ENCODE data around the gene LECT2. TPM values are rescaled to one million over a fixed set of nuclear protein-coding genes. Genes with fewer than 3 reads are reported as not detected.

LECT2 gene
- total RNA-seq, 2 experiments from 2014 or later = not detected

DNA sequence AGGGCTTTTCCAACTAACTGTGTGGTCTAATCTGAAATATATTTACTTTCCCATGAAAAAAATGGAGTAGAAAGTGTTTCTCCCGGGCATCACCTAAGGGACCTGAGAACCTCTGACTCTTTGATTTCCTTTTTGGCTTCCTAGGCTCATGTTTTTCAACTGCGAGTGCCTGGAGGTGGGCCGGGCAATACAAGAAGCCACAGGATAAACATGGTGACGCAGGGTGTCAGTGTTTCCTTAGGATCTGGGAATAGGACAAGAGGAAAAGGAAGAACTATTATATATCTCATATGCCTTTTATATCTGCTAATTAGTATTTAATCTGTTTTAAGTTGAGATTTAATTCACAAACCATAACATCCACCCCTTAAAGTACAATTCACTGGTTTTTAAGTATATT, 11.4 kb upstream of the LECT2 start:
- CTCF ChIA-PET = no interaction called here
- POLR2A ChIA-PET = no interaction called here
- H3K36me3 Mint-ChIP-seq (ENCODE audit: low read depth) = no peaks in the 10 kb centered on the region
- no peak for DNase-seq
- H3K27ac Mint-ChIP-seq = no peak overlapping the region
- H3K4me1 Mint-ChIP-seq (ENCODE audit: low read depth) = no peaks in the 10 kb centered on the region
- ATAC-seq = no peak
- H3K9me3 Mint-ChIP-seq = peaks cover 1% of the 10 kb centered on the region
- intact Hi-C loops (cut with micrococcal nuclease) = no loop called here
- TF ChIP-seq CTCF (IDR thresholded peaks at IDR 0.05) = no peak
- H3K27me3 Mint-ChIP-seq = peaks cover 2% of the 10 kb centered on the region
- H3K4me3 Mint-ChIP-seq = no peak overlapping the region

DNA sequence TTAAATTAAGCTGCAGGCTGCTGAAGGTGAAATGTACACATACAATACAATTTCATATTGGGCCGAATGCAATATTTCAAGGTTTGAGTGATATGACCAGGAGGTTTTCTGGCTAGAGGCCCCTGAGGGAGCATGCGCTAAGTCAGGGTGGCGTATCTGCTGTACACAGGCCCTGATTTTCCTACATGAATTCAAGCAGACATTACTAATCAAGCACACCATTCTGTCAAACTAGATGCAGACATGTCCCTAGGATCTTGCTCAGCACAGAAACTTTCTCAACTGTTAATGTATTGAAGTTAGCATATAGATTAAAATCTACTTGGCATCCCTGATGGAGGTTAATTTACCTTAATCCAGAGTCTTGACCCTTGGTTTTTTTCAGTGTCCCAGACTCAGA, 10.7 kb upstream of the LECT2 start:
- intact Hi-C loops (cut with micrococcal nuclease) = no loop called here
- H3K27me3 Mint-ChIP-seq = peaks cover 4% of the 10 kb centered on the region
- H3K4me1 Mint-ChIP-seq (ENCODE audit: low read depth) = no peaks in the 10 kb centered on the region
- TF ChIP-seq CTCF (IDR thresholded peaks at IDR 0.05) = no peak
- no peak overlapping the region for H3K27ac Mint-ChIP-seq
- H3K4me3 Mint-ChIP-seq = no peak overlapping the region
- no peaks in the 10 kb centered on the region for H3K36me3 Mint-ChIP-seq (ENCODE audit: low read depth)
- DNase-seq = no peak
- POLR2A ChIA-PET = no interaction called here
- CTCF ChIA-PET = no interaction called here
- ATAC-seq = no peak
- no peaks in the 10 kb centered on the region for H3K9me3 Mint-ChIP-seq

DNA sequence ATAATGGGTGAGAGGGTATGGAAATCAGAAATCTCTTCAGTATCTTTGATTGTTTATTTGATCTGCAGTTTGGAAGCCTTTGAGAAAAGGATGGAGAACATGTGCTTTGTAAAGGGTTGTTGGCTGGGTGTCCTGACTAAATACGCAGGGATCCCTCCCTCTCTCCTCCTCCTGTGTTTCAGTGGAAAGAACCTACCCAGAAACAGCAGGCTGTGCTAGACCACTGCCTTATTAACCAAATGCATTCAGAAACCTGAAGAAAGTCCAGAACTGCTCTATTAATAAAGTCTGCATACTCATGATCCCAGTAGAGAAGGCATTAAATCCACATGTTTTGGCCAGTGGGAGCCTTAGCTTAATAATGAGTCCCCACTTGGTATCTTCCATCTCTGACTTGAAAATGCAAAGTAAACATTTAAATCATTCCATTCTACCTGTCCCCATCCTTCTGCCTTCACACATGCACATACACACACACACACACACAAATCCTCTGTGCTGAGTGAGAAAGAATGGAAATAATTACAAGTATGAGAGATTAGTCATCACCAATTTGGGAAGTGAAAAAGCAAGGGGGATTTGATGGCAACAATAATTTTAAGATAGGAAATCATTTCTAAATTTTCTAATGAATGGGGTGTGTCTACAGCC, 10.0 kb upstream of the LECT2 start:
- no peak overlapping the region for H3K4me3 Mint-ChIP-seq
- ChIA-PET CTCF (no interaction called here), POLR2A (no interaction called here)
- no peaks in the 10 kb centered on the region for H3K36me3 Mint-ChIP-seq (ENCODE audit: low read depth)
- no peak for TF ChIP-seq CTCF (IDR thresholded peaks at IDR 0.05)
- no peaks in the 10 kb centered on the region for H3K4me1 Mint-ChIP-seq (ENCODE audit: low read depth)
- intact Hi-C loops (cut with micrococcal nuclease) = no loop called here
- no peak overlapping the region for H3K27ac Mint-ChIP-seq
- no peak for DNase-seq
- no peaks in the 10 kb centered on the region for H3K9me3 Mint-ChIP-seq
- no peak for ATAC-seq
- H3K27me3 Mint-ChIP-seq = peaks cover 2% of the 10 kb centered on the region

DNA sequence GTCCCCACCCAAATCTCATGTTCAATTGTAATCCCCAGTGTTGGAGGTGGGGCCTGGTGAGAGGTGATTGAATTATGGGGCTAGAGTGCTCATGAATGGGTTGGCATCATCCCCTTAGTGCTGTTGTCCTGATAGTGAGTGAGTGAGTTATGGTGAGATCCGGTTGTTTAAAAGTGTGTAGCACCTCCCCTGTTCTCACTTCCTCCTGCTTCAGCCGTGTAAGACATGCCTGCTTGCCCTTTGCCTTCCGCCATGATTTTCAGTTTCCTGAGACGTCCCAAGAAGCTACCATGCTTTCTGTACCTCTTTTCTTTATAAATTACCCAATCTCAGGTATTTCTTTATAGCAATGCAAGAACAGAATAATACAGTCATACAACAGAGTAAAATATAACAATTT, 742 bp upstream of the LECT2 start:
- DNase-seq (no peak), ATAC-seq (no peak)
- POLR2A ChIA-PET = no interaction called here
- no peaks in the 10 kb centered on the region for H3K36me3 Mint-ChIP-seq (ENCODE audit: low read depth)
- no peaks in the 10 kb centered on the region for H3K4me1 Mint-ChIP-seq (ENCODE audit: low read depth)
- peaks cover 14% of the 10 kb centered on the region for H3K27me3 Mint-ChIP-seq
- H3K27ac Mint-ChIP-seq = no peak overlapping the region
- no peak overlapping the region for H3K4me3 Mint-ChIP-seq
- no peaks in the 10 kb centered on the region for H3K9me3 Mint-ChIP-seq
- intact Hi-C loops (cut with micrococcal nuclease) = no loop called here
- CTCF ChIA-PET = interaction anchor here (0.7 to 1.0 kb wide), 2 partner anchors 11 to 128 kb away, joined by 3 read pairs; no protein-coding TSS in a partner anchor
- no peak for TF ChIP-seq CTCF (IDR thresholded peaks at IDR 0.05)

- Mint-ChIP-seq H3K4me1 (ENCODE audit: low read depth) (no peaks in the 10 kb centered on the region), H3K9me3 (no peaks in the 10 kb centered on the region), H3K27ac (no peak overlapping the region), H3K36me3 (ENCODE audit: low read depth) (no peaks in the 10 kb centered on the region), H3K27me3 (peaks cover 13% of the 10 kb centered on the region), H3K4me3 (no peak overlapping the region)
- no peak for TF ChIP-seq CTCF (IDR thresholded peaks at IDR 0.05)
- ATAC-seq = no peak
- POLR2A ChIA-PET = no interaction called here
- intact Hi-C loops (cut with micrococcal nuclease) = no loop called here
- no peak for DNase-seq
- CTCF ChIA-PET = no interaction called here
Measured at GRCh38 chr5:135953850-135954249, 933 bp downstream of the LECT2 start.

Measured in activated CD8-positive, alpha-beta T cell treated with anti-CD3 and anti-CD28 coated beads for 36 hours (primary cell).